Upper lobe of right lung (tissue), 1 donor: ENCODE data around the gene TTC19. TPM values are rescaled to one million over a fixed set of nuclear protein-coding genes. Genes with fewer than 3 reads are reported as not detected.

ENCODE experiments used
- ATAC-seq: fragments of 200-7000 bp; cut with Tn5 transposase; one replicate; pipeline ENCODE4 v1.9.1; 2020; ENCODE audit warnings: mild to moderate bottlenecking, moderate library complexity
- DNase-seq: peaks from one replicate; pipeline ENCODE4 v3.0.0-alpha.2; 2020
- H3K27ac ChIP-seq: fragments of 200-600 bp; one replicate; pipeline ENCODE4 v1.8.0; 2022
- H3K27me3 ChIP-seq: fragments of 200-600 bp; one replicate; pipeline ENCODE4 v1.8.0; 2022; ENCODE audit warnings: mild to moderate bottlenecking
- H3K36me3 ChIP-seq: fragments of 200-600 bp; one replicate; pipeline ENCODE4 v1.8.0; 2022
- H3K4me1 ChIP-seq: fragments of 200-600 bp; one replicate; pipeline ENCODE4 v1.8.0; 2022
- H3K4me3 ChIP-seq: fragments of 200-600 bp; one replicate; pipeline ENCODE4 v1.8.0; 2022; ENCODE audit warnings: mild to moderate bottlenecking
- H3K9me3 ChIP-seq: fragments of 200-600 bp; one replicate; pipeline ENCODE4 v1.8.0; 2022
- intact Hi-C: fragments of 100-400 bp; cut with DNase I; formaldehyde crosslinking; loops from one replicate; pipeline ENCODE4 v1.11.0; 2022
- total RNA-seq: library from RNA; stranded (reverse); fragmentation: NEBNext Ultra II Directional; extraction: Animal tissue kit (Norgen Biotek cat#: 25700); gene quantifications from one replicate; pipeline ENCODE4 v1.2.1, GENCODE V29; 2021
- TF ChIP-seq, protein P1 (sequence below): fragments of 200-600 bp; IDR thresholded peaks from one replicate; pipeline ENCODE4 v1.8.0; 2022; ENCODE audit warnings: antibody characterized with exemption
- donor health status: DM: no; HTN: yes; CAD: no; lungs with severe emphysema.

TTC19 gene
- total RNA-seq, 1 donor from 2014 or later, result 34.9 TPM

DNA sequence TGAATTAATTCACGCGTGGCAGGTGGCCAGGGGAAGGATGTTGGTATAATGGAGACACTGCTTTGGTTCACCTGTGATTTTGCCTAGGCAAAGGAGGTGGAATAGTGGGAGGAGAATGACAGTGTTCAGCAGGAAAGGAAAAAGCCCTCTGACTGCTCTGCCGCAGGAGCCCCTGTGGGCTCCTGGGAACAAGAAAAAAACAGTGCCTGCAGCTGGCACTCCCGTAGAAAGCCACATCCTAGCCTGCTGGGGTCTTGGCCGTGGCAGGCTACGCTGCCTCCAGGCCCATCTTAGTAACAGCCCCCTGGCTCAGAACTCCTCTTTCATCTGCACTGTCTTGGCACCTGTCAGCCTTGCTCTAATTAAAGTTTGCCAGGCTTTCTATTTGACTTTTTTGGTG lies 34.1 kb upstream of the TTC19 start:
- ATAC-seq (no peak), DNase-seq (no peak)
- intact Hi-C loops, result no loop called here
- Histone ChIP-seq H3K9me3 (no peaks in the 10 kb centered on the region), H3K36me3 (no peaks in the 10 kb centered on the region), H3K27ac (peak overlapping the region; percentile 76), H3K4me1 (peaks cover 23% of the 10 kb centered on the region), H3K27me3 (no peaks in the 10 kb centered on the region), H3K4me3 (no peak overlapping the region)
- TF ChIP-seq, protein P1, sequence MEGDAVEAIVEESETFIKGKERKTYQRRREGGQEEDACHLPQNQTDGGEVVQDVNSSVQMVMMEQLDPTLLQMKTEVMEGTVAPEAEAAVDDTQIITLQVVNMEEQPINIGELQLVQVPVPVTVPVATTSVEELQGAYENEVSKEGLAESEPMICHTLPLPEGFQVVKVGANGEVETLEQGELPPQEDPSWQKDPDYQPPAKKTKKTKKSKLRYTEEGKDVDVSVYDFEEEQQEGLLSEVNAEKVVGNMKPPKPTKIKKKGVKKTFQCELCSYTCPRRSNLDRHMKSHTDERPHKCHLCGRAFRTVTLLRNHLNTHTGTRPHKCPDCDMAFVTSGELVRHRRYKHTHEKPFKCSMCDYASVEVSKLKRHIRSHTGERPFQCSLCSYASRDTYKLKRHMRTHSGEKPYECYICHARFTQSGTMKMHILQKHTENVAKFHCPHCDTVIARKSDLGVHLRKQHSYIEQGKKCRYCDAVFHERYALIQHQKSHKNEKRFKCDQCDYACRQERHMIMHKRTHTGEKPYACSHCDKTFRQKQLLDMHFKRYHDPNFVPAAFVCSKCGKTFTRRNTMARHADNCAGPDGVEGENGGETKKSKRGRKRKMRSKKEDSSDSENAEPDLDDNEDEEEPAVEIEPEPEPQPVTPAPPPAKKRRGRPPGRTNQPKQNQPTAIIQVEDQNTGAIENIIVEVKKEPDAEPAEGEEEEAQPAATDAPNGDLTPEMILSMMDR, result no peak

GRCh38 chr17:15966183-15966878 lies 33.3 kb upstream of the TTC19 start:
- peak; percentile 94 for ATAC-seq
- Histone ChIP-seq H3K27ac (peak overlapping the region; percentile 76), H3K4me3 (no peak overlapping the region)

GRCh38 chr17:15966879-15967248 lies 32.8 kb upstream of the TTC19 start:
- H3K4me1 ChIP-seq, result peaks cover 23% of the 10 kb centered on the region
- H3K36me3 ChIP-seq, result no peaks in the 10 kb centered on the region
- TF ChIP-seq, protein P1, result no peak
- no peaks in the 10 kb centered on the region for H3K9me3 ChIP-seq
- peak; percentile 83 for ATAC-seq
- H3K27ac ChIP-seq, result peak overlapping the region; percentile 76
- H3K27me3 ChIP-seq, result no peaks in the 10 kb centered on the region
- intact Hi-C loops, result no loop called here
- no peak overlapping the region for H3K4me3 ChIP-seq
- DNase-seq, result peak; percentile 82

More at GRCh38 chr17:15966183-15966878, 33.3 kb upstream of the TTC19 start:
- Histone ChIP-seq H3K27me3 (no peaks in the 10 kb centered on the region), H3K36me3 (no peaks in the 10 kb centered on the region), H3K4me1 (peaks cover 23% of the 10 kb centered on the region), H3K9me3 (no peaks in the 10 kb centered on the region)
- peak; percentile 88 for DNase-seq
- TF ChIP-seq, protein P1, result no peak
- intact Hi-C loops, result no loop called here

- Histone ChIP-seq H3K9me3 (no peaks in the 10 kb centered on the region), H3K27ac (peak overlapping the region; percentile 76), H3K36me3 (no peaks in the 10 kb centered on the region), H3K27me3 (no peaks in the 10 kb centered on the region), H3K4me1 (peaks cover 23% of the 10 kb centered on the region), H3K4me3 (no peak overlapping the region)
- ATAC-seq (no peak), DNase-seq (no peak)
- TF ChIP-seq, protein P1, result no peak
- intact Hi-C loops, result no loop called here
Measured at GRCh38 chr17:15967706-15968399, 31.8 kb upstream of the TTC19 start.

DNA sequence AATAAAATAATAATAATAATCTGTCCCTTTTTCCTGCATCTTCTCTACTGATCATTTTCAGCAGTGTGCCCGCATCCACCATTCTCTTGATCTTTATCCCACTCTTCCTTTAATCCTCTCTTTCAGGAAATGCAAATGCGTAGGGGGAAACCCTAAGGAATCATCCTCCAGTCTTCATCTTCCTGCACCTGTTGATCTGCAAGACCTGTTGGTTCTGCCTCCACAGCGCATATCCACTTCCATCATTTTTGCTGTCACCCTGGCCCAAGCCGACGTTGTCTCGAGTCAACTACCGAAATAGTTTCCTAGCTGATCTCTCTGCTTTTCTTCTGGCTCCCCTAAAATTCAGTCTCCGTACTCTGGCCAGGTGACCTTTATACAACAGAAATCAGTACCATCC lies 30.2 kb upstream of the TTC19 start:
- no peak for ATAC-seq
- intact Hi-C loops, result no loop called here
- no peak overlapping the region for H3K27ac ChIP-seq

More for the DNA sequence above, 30.2 kb upstream of the TTC19 start:
- Histone ChIP-seq H3K4me3 (no peak overlapping the region), H3K4me1 (peaks cover 23% of the 10 kb centered on the region), H3K9me3 (no peaks in the 10 kb centered on the region), H3K36me3 (no peaks in the 10 kb centered on the region), H3K27me3 (no peaks in the 10 kb centered on the region)
- TF ChIP-seq, protein P1, result no peak
- no peak for DNase-seq
